UCSD-AML1 (cell line): ENCODE data around the gene SPRR5.

Experiments
- DNase-seq: peaks from one replicate; lab custom pipeline; 2025; ENCODE audit not compliant: unreplicated experiment; lab: John Stamatoyannopoulos, UW

Gene SPRR5

GRCh38 chr1:152981146-152981871, 34.3 kb downstream of the SPRR5 start:
- no peak for DNase-seq

GRCh38 chr1:152982076-152982475, 35.1 kb downstream of the SPRR5 start:
- no peak for DNase-seq

- no peak for DNase-seq
Observed at GRCh38 chr1:152983234-152983633, 36.2 kb downstream of the SPRR5 start.

GRCh38 chr1:152983743-152984142, 36.7 kb downstream of the SPRR5 start, which contains the start of gene SPRR1A:
Gene SPRR1A (plus strand): TSS chr1:152984081. CDS start chr1:152985231, 1,150 bp downstream.
- DNase-seq: no peak

GRCh38 chr1:152986578-152986977, 39.6 kb downstream of the SPRR5 start:
- DNase-seq: no peak

GRCh38 chr1:152993186-152993585, 46.2 kb downstream of the SPRR5 start:
- DNase-seq: no peak

- DNase-seq: no peak
Observed at GRCh38 chr1:152995842-152996241, 48.8 kb downstream of the SPRR5 start.

GRCh38 chr1:152996633-152997400, 49.8 kb downstream of the SPRR5 start:
- no peak for DNase-seq

GRCh38 chr1:152997901-152998300, 50.9 kb downstream of the SPRR5 start:
- DNase-seq: no peak

- DNase-seq: no peak
Observed at GRCh38 chr1:152998476-152998875, 51.5 kb downstream of the SPRR5 start.
